Cerebellar nuclear complex (tissue), 1 donor: ENCODE measurements around the gene FMO4.
"Not testable (repeated sequence)": the region's sequence is repeated elsewhere in the genome, so short reads cannot be mapped to it uniquely, and the experiment has no call there.

Experiments used
- DNase-seq, 2 experiments: peaks; one replicate each; lab custom pipeline; 2025; lab: John Stamatoyannopoulos, UW

Gene FMO4

DNA sequence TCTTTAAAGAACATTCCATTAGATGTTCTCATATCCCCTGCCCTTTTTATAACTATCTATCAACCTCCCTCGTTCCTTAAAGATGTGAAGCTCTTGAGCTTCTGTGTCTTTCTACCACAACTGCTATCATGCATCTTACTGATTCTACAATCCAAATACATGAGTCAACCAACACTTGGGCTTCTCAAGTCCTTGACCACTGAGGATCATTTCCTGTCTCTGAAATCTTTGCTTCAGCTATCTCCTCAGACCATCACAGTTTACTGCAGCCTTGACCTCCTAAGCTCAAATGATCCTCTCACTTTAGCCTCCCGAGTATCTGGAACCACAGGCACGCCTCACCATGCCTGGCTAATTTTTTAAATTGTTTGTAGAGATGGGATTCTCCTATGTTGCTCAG lies 75.2 kb downstream of the FMO4 start:
- DNase-seq: no peak

DNA sequence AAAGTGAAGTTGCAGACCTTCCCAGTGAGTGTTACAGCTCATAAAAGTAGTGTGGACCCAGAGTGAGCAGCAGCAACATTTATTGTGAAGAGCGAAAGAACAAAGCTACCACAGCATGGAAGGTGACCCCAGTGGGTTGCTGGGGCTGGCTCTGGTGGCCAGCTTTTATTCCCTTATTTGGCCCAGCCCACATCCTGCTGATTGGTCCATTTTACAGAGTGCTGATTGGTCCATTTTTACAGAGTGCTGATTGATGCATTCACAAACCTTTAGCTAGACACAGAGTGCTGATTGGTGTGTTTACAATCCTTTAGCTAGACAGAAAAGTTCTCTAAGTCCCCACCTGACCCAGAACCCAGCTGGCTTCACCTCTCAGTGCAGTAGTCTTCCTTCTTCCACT lies 76.8 kb downstream of the FMO4 start:
- not testable (repeated sequence) for DNase-seq
